ENCODE data around the gene PLIN4.

Gene PLIN4

GRCh38 chr19:4492337-4493103 is 25.8 kb downstream of the PLIN4 start:
- no peak for DNase-seq (ENCODE audit: low read depth)

GRCh38 chr19:4491446-4491845 is 26.8 kb downstream of the PLIN4 start:
- DNase-seq (ENCODE audit: low read depth) = no peak

GRCh38 chr19:4488496-4488895 is 29.8 kb downstream of the PLIN4 start:
- no peak for DNase-seq (ENCODE audit: low read depth)

- DNase-seq (ENCODE audit: low read depth) = no peak
Measured at GRCh38 chr19:4487572-4487971, 30.7 kb downstream of the PLIN4 start.

- DNase-seq (ENCODE audit: low read depth) = no peak
Measured at GRCh38 chr19:4483385-4483784, 34.9 kb downstream of the PLIN4 start.

GRCh38 chr19:4482721-4483364 is 35.4 kb downstream of the PLIN4 start:
- DNase-seq (ENCODE audit: low read depth) = no peak

GRCh38 chr19:4477034-4477801 is 41.1 kb downstream of the PLIN4 start:
- no peak for DNase-seq (ENCODE audit: low read depth)

- no peak for DNase-seq (ENCODE audit: low read depth)
Measured at GRCh38 chr19:4474514-4475022, 43.7 kb downstream of the PLIN4 start.

- no peak for DNase-seq (ENCODE audit: low read depth)
Measured at GRCh38 chr19:4473763-4474513, 44.3 kb downstream of the PLIN4 start.

- no peak for DNase-seq (ENCODE audit: low read depth)
Measured at GRCh38 chr19:4473011-4473762, 45.1 kb downstream of the PLIN4 start.

- no peak for DNase-seq (ENCODE audit: low read depth)
Measured at GRCh38 chr19:4472174-4472974, 45.9 kb downstream of the PLIN4 start, which contains the start of gene HDGFL2. Gene HDGFL2 (plus strand): TSS chr19:4472297. CDS start chr19:4472351, 54 bp downstream.

- DNase-seq (ENCODE audit: low read depth) = peak; percentile 96
Measured at GRCh38 chr19:4471403-4472173, 46.7 kb downstream of the PLIN4 start.

GRCh38 chr19:4467835-4468234 is 50.5 kb downstream of the PLIN4 start:
- DNase-seq (ENCODE audit: low read depth) = no peak

- no peak for DNase-seq (ENCODE audit: low read depth)
Measured at GRCh38 chr19:4464815-4465581, 53.3 kb downstream of the PLIN4 start.

- DNase-seq (ENCODE audit: low read depth) = peak; percentile 98
Measured at GRCh38 chr19:4457654-4458395, 60.5 kb downstream of the PLIN4 start, which contains the start of gene UBXN6. Gene UBXN6 (minus strand): TSS chr19:4457794. CDS start chr19:4457697, 97 bp downstream.

- peak; percentile 40 for DNase-seq (ENCODE audit: low read depth)
Measured at GRCh38 chr19:4456843-4457653, 61.2 kb downstream of the PLIN4 start.

GRCh38 chr19:4456476-4456842 is 61.8 kb downstream of the PLIN4 start:
- no peak for DNase-seq (ENCODE audit: low read depth)
